ENCODE results near the gene MAGEA2B.
"Not testable (repeated sequence)": the region's sequence is repeated elsewhere in the genome, so short reads cannot be mapped to it uniquely, and the experiment has no call there.

MAGEA2B gene

DNA sequence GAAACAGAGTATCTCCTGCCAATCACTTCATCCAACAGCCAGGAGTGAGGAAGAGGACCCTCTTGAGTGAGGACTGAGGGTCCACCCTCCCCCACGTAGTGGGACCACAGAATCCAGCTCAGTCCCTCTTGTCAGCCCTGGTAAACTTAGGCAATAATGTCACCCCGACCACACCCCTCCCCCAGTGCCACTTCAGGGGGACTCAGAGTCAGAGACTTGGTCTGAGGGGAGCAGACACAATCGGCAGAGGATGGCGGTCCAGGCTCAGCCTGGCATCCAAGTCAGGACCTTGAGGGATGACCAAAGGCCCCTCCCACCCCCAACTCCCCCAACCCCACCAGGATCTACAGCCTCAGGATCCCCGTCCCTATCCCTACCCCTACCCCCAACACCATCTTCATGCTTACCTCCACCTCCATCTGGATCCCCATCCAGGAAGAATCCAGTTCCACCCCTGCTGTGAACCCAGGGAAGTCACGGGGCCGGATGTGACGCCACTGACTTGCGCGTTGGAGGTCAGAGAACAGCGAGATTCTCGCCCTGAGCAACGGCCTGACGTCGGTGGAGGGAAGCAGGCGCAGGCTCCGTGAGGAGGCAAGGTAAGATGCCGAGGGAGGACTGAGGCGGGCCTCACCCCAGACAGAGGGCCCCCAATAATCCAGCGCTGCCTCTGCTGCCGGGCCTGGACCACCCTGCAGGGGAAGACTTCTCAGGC is 19.0 kb downstream of the MAGEA2B start, which contains the start of the genes CSAG1 and MAGEA12:
TSS of gene CSAG1 (minus strand) at position 461 of the 715 bp plus-strand sequence. CDS start 1,261 bp downstream, outside the sequence.
TSS of gene MAGEA12 (plus strand) at position 497 of the 715 bp plus-strand sequence. CDS start 2,405 bp downstream, outside the sequence.
- Histone ChIP-seq H3K9me3 (ENCODE audit: control insufficient read depth, low read depth, low read length) (peaks cover 1% of the 10 kb centered on the region), H3K27ac (ENCODE audit: low read length) (no peak within 1 kb of the TSS), H3K4me1 (ENCODE audit: control insufficient read depth, low read depth, low read length) (no peaks in the 10 kb centered on the region), H3K27me3 (ENCODE audit: control insufficient read depth, insufficient read depth, low read length) (no peaks in the 10 kb centered on the region), H3K4me3 (ENCODE audit: low read length) (no peak within 1 kb of the TSS), H3K9ac (ENCODE audit: low read length) (no peak within 1 kb of the TSS), H3K36me3 (ENCODE audit: control insufficient read depth, low read depth, low read length) (no peaks in the 10 kb centered on the region)

DNA sequence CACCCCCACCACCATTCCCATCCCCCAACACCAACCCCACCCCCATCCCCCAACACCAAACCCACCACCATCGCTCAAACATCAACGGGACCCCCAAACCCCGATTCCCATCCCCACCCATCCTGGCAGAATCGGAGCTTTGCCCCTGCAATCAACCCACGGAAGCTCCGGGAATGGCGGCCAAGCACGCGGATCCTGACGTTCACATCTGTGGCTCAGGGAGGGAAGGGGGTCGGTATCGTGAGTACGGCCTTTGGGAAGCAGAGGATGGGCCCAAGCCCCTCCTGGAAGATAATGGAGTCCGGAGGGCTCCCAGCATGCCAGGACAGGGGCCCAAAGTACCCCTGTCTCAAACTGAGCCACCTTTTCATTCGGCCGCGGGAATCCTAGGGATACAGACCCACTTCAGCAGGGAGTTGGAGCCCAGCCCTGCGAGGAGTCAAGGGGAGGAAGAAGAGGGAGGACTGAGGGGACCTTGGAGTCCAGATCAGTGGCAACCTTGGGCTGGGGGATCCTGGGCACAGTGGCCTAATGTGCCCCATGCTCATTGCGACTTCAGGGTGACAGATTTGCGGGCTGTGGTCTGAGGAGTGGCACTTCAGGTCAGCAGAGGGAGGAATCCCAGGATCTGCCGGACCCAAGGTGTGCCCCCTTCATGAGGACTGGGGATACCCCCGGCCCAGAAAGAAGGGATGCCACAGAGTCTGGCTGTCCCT is 19.9 kb downstream of the MAGEA2B start:
- not testable (repeated sequence) for H3K27me3 ChIP-seq (ENCODE audit: control insufficient read depth, insufficient read depth, low read length); H3K4me3 ChIP-seq (ENCODE audit: low read length); H3K4me1 ChIP-seq (ENCODE audit: control insufficient read depth, low read depth, low read length)

GRCh38 chrX:152735101-152735500 is 20.7 kb downstream of the MAGEA2B start:
- H3K27me3 ChIP-seq (ENCODE audit: control insufficient read depth, insufficient read depth, low read length): no peaks in the 10 kb centered on the region
- H3K27ac ChIP-seq (ENCODE audit: low read length): no peak overlapping the region
- H3K9me3 ChIP-seq (ENCODE audit: control insufficient read depth, low read depth, low read length): peaks cover 5% of the 10 kb centered on the region
- H3K36me3 ChIP-seq (ENCODE audit: control insufficient read depth, low read depth, low read length): no peaks in the 10 kb centered on the region
- H3K9ac ChIP-seq (ENCODE audit: low read length): no peak overlapping the region
- H3K4me3 ChIP-seq (ENCODE audit: low read length): no peak overlapping the region
- H3K4me1 ChIP-seq (ENCODE audit: control insufficient read depth, low read depth, low read length): no peaks in the 10 kb centered on the region

More for the DNA sequence above, 19.9 kb downstream of the MAGEA2B start:
- not testable (repeated sequence) for H3K9ac ChIP-seq (ENCODE audit: low read length); H3K36me3 ChIP-seq (ENCODE audit: control insufficient read depth, low read depth, low read length); H3K9me3 ChIP-seq (ENCODE audit: control insufficient read depth, low read depth, low read length); H3K27ac ChIP-seq (ENCODE audit: low read length)

DNA sequence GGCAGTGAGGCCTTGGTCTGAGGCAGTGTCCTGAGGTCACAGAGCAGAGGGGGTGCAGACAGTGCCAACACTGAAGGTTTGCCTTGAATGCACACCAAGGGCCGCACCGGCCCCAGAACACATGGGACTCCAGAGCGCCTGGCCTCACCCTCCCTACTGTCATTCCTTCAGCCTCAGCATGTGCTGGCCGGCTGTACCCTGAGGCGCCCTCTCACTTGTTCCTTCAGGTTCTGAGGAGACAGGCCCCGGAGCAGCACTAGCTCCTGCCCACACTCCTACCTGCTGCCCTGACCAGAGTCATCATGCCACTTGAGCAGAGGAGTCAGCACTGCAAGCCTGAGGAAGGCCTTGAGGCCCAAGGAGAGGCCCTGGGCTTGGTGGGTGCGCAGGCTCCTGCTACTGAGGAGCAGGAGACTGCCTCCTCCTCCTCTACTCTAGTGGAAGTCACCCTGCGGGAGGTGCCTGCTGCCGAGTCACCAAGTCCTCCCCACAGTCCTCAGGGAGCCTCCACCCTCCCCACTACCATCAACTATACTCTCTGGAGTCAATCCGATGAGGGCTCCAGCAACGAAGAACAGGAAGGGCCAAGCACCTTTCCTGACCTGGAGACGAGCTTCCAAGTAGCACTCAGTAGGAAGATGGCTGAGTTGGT is 21.6 kb downstream of the MAGEA2B start:
- H3K27ac ChIP-seq (ENCODE audit: low read length): no peak overlapping the region
- no peak overlapping the region for H3K9ac ChIP-seq (ENCODE audit: low read length)
- H3K4me3 ChIP-seq (ENCODE audit: low read length): no peak overlapping the region
- no peaks in the 10 kb centered on the region for H3K4me1 ChIP-seq (ENCODE audit: control insufficient read depth, low read depth, low read length)
- no peaks in the 10 kb centered on the region for H3K27me3 ChIP-seq (ENCODE audit: control insufficient read depth, insufficient read depth, low read length)
- H3K9me3 ChIP-seq (ENCODE audit: control insufficient read depth, low read depth, low read length): peaks cover 5% of the 10 kb centered on the region
- no peaks in the 10 kb centered on the region for H3K36me3 ChIP-seq (ENCODE audit: control insufficient read depth, low read depth, low read length)

DNA sequence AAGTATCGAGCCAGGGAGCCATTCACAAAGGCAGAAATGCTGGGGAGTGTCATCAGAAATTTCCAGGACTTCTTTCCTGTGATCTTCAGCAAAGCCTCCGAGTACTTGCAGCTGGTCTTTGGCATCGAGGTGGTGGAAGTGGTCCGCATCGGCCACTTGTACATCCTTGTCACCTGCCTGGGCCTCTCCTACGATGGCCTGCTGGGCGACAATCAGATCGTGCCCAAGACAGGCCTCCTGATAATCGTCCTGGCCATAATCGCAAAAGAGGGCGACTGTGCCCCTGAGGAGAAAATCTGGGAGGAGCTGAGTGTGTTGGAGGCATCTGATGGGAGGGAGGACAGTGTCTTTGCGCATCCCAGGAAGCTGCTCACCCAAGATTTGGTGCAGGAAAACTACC is 22.1 kb downstream of the MAGEA2B start:
- not testable (repeated sequence) for H3K9me3 ChIP-seq (ENCODE audit: control insufficient read depth, low read depth, low read length); H3K9ac ChIP-seq (ENCODE audit: low read length); H3K27me3 ChIP-seq (ENCODE audit: control insufficient read depth, insufficient read depth, low read length); H3K27ac ChIP-seq (ENCODE audit: low read length); H3K4me1 ChIP-seq (ENCODE audit: control insufficient read depth, low read depth, low read length); H3K36me3 ChIP-seq (ENCODE audit: control insufficient read depth, low read depth, low read length); H3K4me3 ChIP-seq (ENCODE audit: low read length)

DNA sequence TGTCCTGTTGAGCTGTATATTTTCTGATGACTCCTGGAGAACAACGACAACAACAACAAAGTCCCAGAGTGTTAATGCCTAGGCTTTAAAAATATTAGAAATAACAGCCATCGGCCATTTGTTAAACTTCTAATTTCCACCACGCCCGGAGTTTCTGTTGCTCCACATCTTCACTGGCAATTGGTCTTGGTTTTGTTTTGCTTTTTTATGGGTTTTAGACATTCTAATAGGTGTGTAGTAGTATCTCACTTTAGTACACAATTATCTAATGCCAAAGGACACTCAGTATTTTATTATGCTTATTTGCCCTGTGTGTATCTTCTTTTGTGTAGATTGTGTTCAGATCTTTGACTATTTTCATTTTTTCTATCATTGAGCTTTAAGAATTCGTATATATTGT is 24.1 kb downstream of the MAGEA2B start:
- H3K4me1 ChIP-seq (ENCODE audit: control insufficient read depth, low read depth, low read length): no peaks in the 10 kb centered on the region
- H3K27ac ChIP-seq (ENCODE audit: low read length): no peak overlapping the region
- peaks cover 5% of the 10 kb centered on the region for H3K9me3 ChIP-seq (ENCODE audit: control insufficient read depth, low read depth, low read length)
- H3K36me3 ChIP-seq (ENCODE audit: control insufficient read depth, low read depth, low read length): no peaks in the 10 kb centered on the region
- no peak overlapping the region for H3K9ac ChIP-seq (ENCODE audit: low read length)
- no peaks in the 10 kb centered on the region for H3K27me3 ChIP-seq (ENCODE audit: control insufficient read depth, insufficient read depth, low read length)
- H3K4me3 ChIP-seq (ENCODE audit: low read length): no peak overlapping the region

GRCh38 chrX:152753686-152754650 is 39.5 kb downstream of the MAGEA2B start, which contains the start of gene MAGEA2:
MAGEA2 (minus strand) TSS chrX:152753842; CDS start chrX:152751363, 2,479 bp downstream.
- H3K9me3 ChIP-seq (ENCODE audit: control insufficient read depth, low read depth, low read length); H3K9ac ChIP-seq (ENCODE audit: low read length); H3K27me3 ChIP-seq (ENCODE audit: control insufficient read depth, insufficient read depth, low read length); H3K4me3 ChIP-seq (ENCODE audit: low read length); H3K36me3 ChIP-seq (ENCODE audit: control insufficient read depth, low read depth, low read length); H3K27ac ChIP-seq (ENCODE audit: low read length); H3K4me1 ChIP-seq (ENCODE audit: control insufficient read depth, low read depth, low read length): not testable (repeated sequence)

DNA sequence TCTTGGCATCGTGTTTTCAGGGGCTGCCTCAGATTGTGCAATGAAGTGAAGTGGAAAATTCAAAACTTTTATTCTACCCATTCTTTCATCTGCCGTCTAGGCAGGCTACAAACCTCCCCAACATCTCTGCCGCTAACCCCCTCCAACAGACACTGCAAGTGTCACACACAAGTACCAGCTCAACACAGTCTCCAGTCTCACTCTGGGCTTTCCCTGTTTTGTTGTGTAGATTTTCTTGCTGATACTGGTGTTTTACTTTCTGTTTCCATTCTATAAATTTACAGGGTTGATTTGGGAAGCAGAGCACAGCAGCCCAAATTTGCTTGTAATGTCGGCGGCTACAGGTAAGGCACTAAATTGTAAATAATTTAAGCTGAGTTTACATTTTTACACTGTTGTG is 40.4 kb downstream of the MAGEA2B start:
- H3K9ac ChIP-seq (ENCODE audit: low read length); H3K4me3 ChIP-seq (ENCODE audit: low read length); H3K36me3 ChIP-seq (ENCODE audit: control insufficient read depth, low read depth, low read length); H3K27ac ChIP-seq (ENCODE audit: low read length); H3K27me3 ChIP-seq (ENCODE audit: control insufficient read depth, insufficient read depth, low read length); H3K4me1 ChIP-seq (ENCODE audit: control insufficient read depth, low read depth, low read length); H3K9me3 ChIP-seq (ENCODE audit: control insufficient read depth, low read depth, low read length): not testable (repeated sequence)

DNA sequence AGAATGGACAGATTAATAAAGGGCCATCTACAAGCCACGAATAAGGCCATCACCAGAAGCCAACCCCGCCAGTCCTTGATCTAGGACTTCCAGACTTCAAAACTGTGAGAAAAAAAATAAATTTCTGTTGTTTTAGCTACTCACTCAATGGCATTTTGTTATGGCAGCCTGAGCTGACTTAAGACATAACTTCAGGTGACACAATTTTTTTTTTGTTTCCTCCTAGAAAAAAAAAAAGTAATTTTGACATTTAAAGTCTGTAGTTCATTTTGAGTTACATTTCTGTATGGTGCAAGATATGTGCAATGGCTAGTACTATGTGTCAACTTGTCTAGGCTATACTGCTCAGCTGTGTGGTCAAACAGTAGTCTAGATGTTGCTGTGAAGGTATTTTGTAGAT is 44.5 kb downstream of the MAGEA2B start, which contains the start of gene CSAG3:
TSS of gene CSAG3 (plus strand) at position 301 of the 400 bp plus-strand sequence.
- not testable (repeated sequence) for H3K4me3 ChIP-seq (ENCODE audit: low read length); H3K27me3 ChIP-seq (ENCODE audit: control insufficient read depth, insufficient read depth, low read length); H3K9me3 ChIP-seq (ENCODE audit: control insufficient read depth, low read depth, low read length); H3K27ac ChIP-seq (ENCODE audit: low read length); H3K4me1 ChIP-seq (ENCODE audit: control insufficient read depth, low read depth, low read length); H3K36me3 ChIP-seq (ENCODE audit: control insufficient read depth, low read depth, low read length); H3K9ac ChIP-seq (ENCODE audit: low read length)

DNA sequence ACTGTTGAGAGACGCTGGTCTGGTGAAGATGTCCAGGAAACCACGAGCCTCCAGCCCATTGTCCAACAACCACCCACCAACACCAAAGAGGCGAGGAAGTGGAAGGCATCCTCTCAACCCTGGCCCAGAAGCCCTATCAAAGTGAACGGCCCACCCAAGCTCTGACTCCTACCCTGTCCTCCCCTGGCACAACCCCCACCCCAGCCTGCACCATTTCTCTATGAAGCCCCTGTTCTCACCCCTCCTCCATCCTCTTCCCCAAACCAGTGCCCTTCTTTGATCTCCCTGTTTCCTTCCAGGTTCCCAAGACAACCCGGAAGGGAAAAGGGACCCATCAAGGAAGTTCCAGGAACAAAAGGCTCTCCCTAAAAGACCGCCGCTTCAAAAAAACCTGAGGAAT is 45.1 kb downstream of the MAGEA2B start:
- H3K27ac ChIP-seq (ENCODE audit: low read length); H3K4me1 ChIP-seq (ENCODE audit: control insufficient read depth, low read depth, low read length); H3K9me3 ChIP-seq (ENCODE audit: control insufficient read depth, low read depth, low read length); H3K4me3 ChIP-seq (ENCODE audit: low read length); H3K36me3 ChIP-seq (ENCODE audit: control insufficient read depth, low read depth, low read length); H3K27me3 ChIP-seq (ENCODE audit: control insufficient read depth, insufficient read depth, low read length); H3K9ac ChIP-seq (ENCODE audit: low read length): not testable (repeated sequence)

GRCh38 chrX:152761582-152761981 is 47.2 kb downstream of the MAGEA2B start:
- H3K36me3 ChIP-seq (ENCODE audit: control insufficient read depth, low read depth, low read length); H3K9me3 ChIP-seq (ENCODE audit: control insufficient read depth, low read depth, low read length); H3K27ac ChIP-seq (ENCODE audit: low read length); H3K4me3 ChIP-seq (ENCODE audit: low read length); H3K4me1 ChIP-seq (ENCODE audit: control insufficient read depth, low read depth, low read length); H3K9ac ChIP-seq (ENCODE audit: low read length); H3K27me3 ChIP-seq (ENCODE audit: control insufficient read depth, insufficient read depth, low read length): not testable (repeated sequence)
